Left lung (tissue), 10 donors: ENCODE data around the gene MCM9. TPM values are rescaled to one million over a fixed set of nuclear protein-coding genes. Genes with fewer than 3 reads are reported as not detected.

ENCODE experiments used
- ATAC-seq: fragments of 200-7000 bp; cut with Tn5 transposase; one replicate; pipeline ENCODE4 v1.9.1; 2020; ENCODE audit warnings: moderate library complexity
- DNase-seq, 4 donors: peaks; one replicate each; pipeline ENCODE4 v3.0.0-alpha.2; 2013 to 2020
- H3K27ac ChIP-seq, 2 donors: fragments of 200-600 bp; sonication (generic) in 1 of 2; one replicate each; pipeline versions ENCODE4 v1.5.0 to v1.8.0; 2020 to 2021
- H3K27me3 ChIP-seq, 2 donors: fragments of 200-600 bp; sonication (generic) in 1 of 2; one replicate each; pipeline versions ENCODE4 v1.5.0 to v1.8.0; 2020 to 2021
- H3K36me3 ChIP-seq, 2 donors: fragments of 200-600 bp; sonication (generic) in 1 of 2; one replicate each; pipeline versions ENCODE4 v1.5.0 to v1.8.0; 2020 to 2021
- H3K4me1 ChIP-seq, 2 donors: fragments of 200-600 bp; one replicate each; pipeline ENCODE4 v1.8.0; 2021
- H3K4me3 ChIP-seq, 2 donors: fragments of 200-600 bp; sonication (generic) in 1 of 2; one replicate each; pipeline versions ENCODE4 v1.5.0 to v1.8.0; 2020 to 2021; ENCODE audit warnings: mild to moderate bottlenecking in 1 of 2
- H3K9me3 ChIP-seq, 2 donors: fragments of 200-600 bp; sonication (generic) in 1 of 2; one replicate each; pipeline versions ENCODE4 v1.5.0 to v1.8.0; 2020 to 2021
- intact Hi-C, 2 donors: fragments of 100-400 bp; cut with DNase I; formaldehyde crosslinking; loops; one replicate each; pipeline versions ENCODE4 v1.11.2 to v1.14.2; 2022
- polyA plus RNA-seq, 6 donors: library from polyadenylated mRNA; unstranded; fragments of 120-200 nt; gene quantifications; one replicate each; pipeline ENCODE4 v1.2.1, GENCODE V29; 2013; ENCODE audit not compliant: insufficient read length in 6 of 6
- total RNA-seq, 2 donors: library from RNA; stranded (reverse); fragmentation: NEBNext Ultra II Directional; extraction: Animal tissue kit (Norgen Biotek cat#: 25700); gene quantifications; one replicate each; pipeline ENCODE4 v1.2.1, GENCODE V29; 2021
- TF ChIP-seq, protein P1 (sequence below), 2 donors: fragments of 200-600 bp; sonication (generic) in 1 of 2; IDR thresholded peaks; one replicate each; pipeline versions ENCODE4 v1.5.0 to v1.8.0; 2021; ENCODE audit warnings: antibody characterized with exemption in 2 of 2
- donor health status: DM: no; HTN: yes; CAD: no.
- donor health status: DM: no; HTN: no; CAD: no.

The MCM9 gene
- total and polyA plus RNA-seq, 8 donors = 16.0 to 24.2 (median 20.7) TPM

DNA sequence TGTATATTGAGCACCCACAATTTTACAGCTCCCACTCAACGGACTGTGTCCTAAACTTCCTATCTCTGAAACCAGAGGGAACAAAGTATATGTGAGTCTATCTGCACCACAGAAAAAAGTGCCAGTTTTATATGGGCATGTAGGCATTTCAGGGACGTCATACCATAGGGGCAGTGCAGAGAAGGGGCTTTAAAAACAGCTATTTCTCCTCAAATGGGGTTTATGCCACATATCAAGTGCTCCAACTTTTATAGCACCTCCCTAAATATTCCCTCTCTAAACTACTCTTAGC, 69.9 kb downstream of the MCM9 start:
- no peak overlapping the region for H3K4me3 ChIP-seq
- H3K36me3 ChIP-seq = no peaks in the 10 kb centered on the region
- ATAC-seq (no peak), DNase-seq (no peak)
- H3K27ac ChIP-seq = no peak overlapping the region
- H3K27me3 ChIP-seq = no peaks in the 10 kb centered on the region
- intact Hi-C loops = no loop called here
- no peaks in the 10 kb centered on the region for H3K9me3 ChIP-seq
- peaks cover 0 to 11% of the 10 kb centered on the region in 2 donors for H3K4me1 ChIP-seq
- TF ChIP-seq, protein P1, sequence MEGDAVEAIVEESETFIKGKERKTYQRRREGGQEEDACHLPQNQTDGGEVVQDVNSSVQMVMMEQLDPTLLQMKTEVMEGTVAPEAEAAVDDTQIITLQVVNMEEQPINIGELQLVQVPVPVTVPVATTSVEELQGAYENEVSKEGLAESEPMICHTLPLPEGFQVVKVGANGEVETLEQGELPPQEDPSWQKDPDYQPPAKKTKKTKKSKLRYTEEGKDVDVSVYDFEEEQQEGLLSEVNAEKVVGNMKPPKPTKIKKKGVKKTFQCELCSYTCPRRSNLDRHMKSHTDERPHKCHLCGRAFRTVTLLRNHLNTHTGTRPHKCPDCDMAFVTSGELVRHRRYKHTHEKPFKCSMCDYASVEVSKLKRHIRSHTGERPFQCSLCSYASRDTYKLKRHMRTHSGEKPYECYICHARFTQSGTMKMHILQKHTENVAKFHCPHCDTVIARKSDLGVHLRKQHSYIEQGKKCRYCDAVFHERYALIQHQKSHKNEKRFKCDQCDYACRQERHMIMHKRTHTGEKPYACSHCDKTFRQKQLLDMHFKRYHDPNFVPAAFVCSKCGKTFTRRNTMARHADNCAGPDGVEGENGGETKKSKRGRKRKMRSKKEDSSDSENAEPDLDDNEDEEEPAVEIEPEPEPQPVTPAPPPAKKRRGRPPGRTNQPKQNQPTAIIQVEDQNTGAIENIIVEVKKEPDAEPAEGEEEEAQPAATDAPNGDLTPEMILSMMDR (IDR thresholded peaks at IDR 0.05) = no peak

- Histone ChIP-seq H3K9me3 (no peaks in the 10 kb centered on the region), H3K27ac (no peak overlapping the region), H3K27me3 (no peaks in the 10 kb centered on the region), H3K4me1 (peaks cover 0 to 11% of the 10 kb centered on the region in 2 donors), H3K36me3 (no peaks in the 10 kb centered on the region), H3K4me3 (no peak overlapping the region)
- intact Hi-C loops = no loop called here
- DNase-seq = no peak
- TF ChIP-seq, protein P1 (IDR thresholded peaks at IDR 0.05) = no peak
- ATAC-seq = peak; percentile 80
Measured at GRCh38 chr6:118864341-118865099, 70.4 kb downstream of the MCM9 start.

- Histone ChIP-seq H3K4me1 (peaks cover 0 to 11% of the 10 kb centered on the region in 2 donors), H3K27me3 (no peaks in the 10 kb centered on the region), H3K9me3 (no peaks in the 10 kb centered on the region), H3K27ac (no peak overlapping the region), H3K36me3 (no peaks in the 10 kb centered on the region), H3K4me3 (no peak overlapping the region)
- TF ChIP-seq, protein P1 (IDR thresholded peaks at IDR 0.05) = no peak
- ATAC-seq (no peak), DNase-seq (no peak)
- intact Hi-C loops = no loop called here
Measured at GRCh38 chr6:118862443-118862842, 72.5 kb downstream of the MCM9 start.

DNA sequence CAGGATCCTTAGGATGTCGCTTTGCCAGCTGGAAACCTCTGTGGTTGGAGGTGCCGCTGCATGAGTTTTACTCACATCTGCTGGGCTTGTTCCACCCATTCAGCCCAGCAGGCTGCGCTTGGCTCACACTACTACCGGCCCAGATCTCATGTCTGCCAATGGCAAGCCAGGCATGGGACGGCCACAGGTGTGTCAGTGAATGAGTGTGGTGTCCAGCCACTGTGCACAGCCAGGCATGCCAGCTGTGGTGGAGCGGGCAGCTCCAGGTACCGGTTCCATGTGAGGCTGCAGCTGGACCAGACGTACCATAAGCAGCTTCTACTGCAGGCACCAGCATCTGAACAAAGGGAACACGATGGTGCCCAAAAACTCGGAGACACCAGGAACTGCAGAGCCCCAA, 74.1 kb downstream of the MCM9 start:
- TF ChIP-seq, protein P1 (IDR thresholded peaks at IDR 0.05) = no peak
- intact Hi-C loops = no loop called here
- ATAC-seq (no peak), DNase-seq (peak in 1 of 4 donors; percentile 55)
- no peaks in the 10 kb centered on the region for H3K27me3 ChIP-seq
- H3K9me3 ChIP-seq = no peaks in the 10 kb centered on the region
- H3K4me3 ChIP-seq = no peak overlapping the region
- peaks cover 0 to 11% of the 10 kb centered on the region in 2 donors for H3K4me1 ChIP-seq
- no peak overlapping the region for H3K27ac ChIP-seq
- H3K36me3 ChIP-seq = no peaks in the 10 kb centered on the region

DNA sequence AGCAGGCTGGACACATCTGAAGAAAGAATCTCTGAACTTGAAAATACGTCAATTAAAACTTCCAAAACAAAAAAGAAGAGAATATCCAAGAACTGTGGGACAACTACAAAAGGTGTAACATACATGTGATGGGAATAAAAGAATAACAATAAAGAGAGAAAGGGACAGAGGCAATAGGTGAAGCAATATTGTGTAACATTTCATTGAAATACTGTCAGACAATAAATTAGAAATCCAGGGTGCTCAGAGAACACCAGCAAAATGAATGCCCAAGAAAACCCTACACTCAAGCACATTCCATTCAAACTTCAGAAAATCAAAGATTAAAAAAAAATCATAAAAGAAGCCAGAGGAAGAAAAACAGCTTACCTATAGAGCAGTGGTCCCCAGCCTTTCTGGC, 74.6 kb downstream of the MCM9 start:
- H3K27me3 ChIP-seq = no peaks in the 10 kb centered on the region
- H3K27ac ChIP-seq = no peak overlapping the region
- H3K4me1 ChIP-seq = peaks cover 0 to 10% of the 10 kb centered on the region in 2 donors
- no peaks in the 10 kb centered on the region for H3K36me3 ChIP-seq
- DNase-seq (no peak), ATAC-seq (no peak)
- TF ChIP-seq, protein P1 (IDR thresholded peaks at IDR 0.05) = no peak
- no peak overlapping the region for H3K4me3 ChIP-seq
- intact Hi-C loops = no loop called here
- H3K9me3 ChIP-seq = no peaks in the 10 kb centered on the region
